ENCODE data around the gene RHBDD3.

Gene RHBDD3

GRCh38 chr22:29301716-29302401 lies 34.1 kb upstream of the RHBDD3 start:
- H3K9me3 Mint-ChIP-seq = no peaks in the 10 kb centered on the region
- TF ChIP-seq CTCF (IDR thresholded peaks at IDR 0.05) = no peak
- peaks cover 42% of the 10 kb centered on the region for H3K36me3 Mint-ChIP-seq (ENCODE audit: low read depth)
- no peaks in the 10 kb centered on the region for H3K27me3 Mint-ChIP-seq (ENCODE audit: low read depth, poor library complexity)
- H3K27ac Mint-ChIP-seq = peak overlapping the region; percentile 85
- H3K4me1 Mint-ChIP-seq = peaks cover 19% of the 10 kb centered on the region
- H3K4me3 Mint-ChIP-seq = no peak overlapping the region
- no peak for DNase-seq

GRCh38 chr22:29300807-29301601 lies 33.2 kb upstream of the RHBDD3 start:
- Mint-ChIP-seq H3K4me1 (peaks cover 18% of the 10 kb centered on the region), H3K9me3 (no peaks in the 10 kb centered on the region), H3K27ac (peak overlapping the region; percentile 85), H3K27me3 (ENCODE audit: low read depth, poor library complexity) (no peaks in the 10 kb centered on the region), H3K4me3 (no peak overlapping the region), H3K36me3 (ENCODE audit: low read depth) (peaks cover 50% of the 10 kb centered on the region)
- no peak for TF ChIP-seq CTCF (IDR thresholded peaks at IDR 0.05)
- no peak for DNase-seq

GRCh38 chr22:29300467-29300806 lies 32.7 kb upstream of the RHBDD3 start:
- H3K4me1 Mint-ChIP-seq = peaks cover 15% of the 10 kb centered on the region
- no peak for TF ChIP-seq CTCF (IDR thresholded peaks at IDR 0.05)
- peaks cover 56% of the 10 kb centered on the region for H3K36me3 Mint-ChIP-seq (ENCODE audit: low read depth)
- H3K9me3 Mint-ChIP-seq = no peaks in the 10 kb centered on the region
- no peaks in the 10 kb centered on the region for H3K27me3 Mint-ChIP-seq (ENCODE audit: low read depth, poor library complexity)
- H3K27ac Mint-ChIP-seq = peak overlapping the region; percentile 31
- H3K4me3 Mint-ChIP-seq = no peak overlapping the region
- no peak for DNase-seq

GRCh38 chr22:29299136-29299900 lies 31.5 kb upstream of the RHBDD3 start:
- peaks cover 65% of the 10 kb centered on the region for H3K36me3 Mint-ChIP-seq (ENCODE audit: low read depth)
- H3K4me3 Mint-ChIP-seq = no peak overlapping the region
- no peak for TF ChIP-seq CTCF (IDR thresholded peaks at IDR 0.05)
- DNase-seq = no peak
- peak overlapping the region; percentile 92 for H3K27ac Mint-ChIP-seq
- peaks cover 11% of the 10 kb centered on the region for H3K4me1 Mint-ChIP-seq
- H3K27me3 Mint-ChIP-seq (ENCODE audit: low read depth, poor library complexity) = no peaks in the 10 kb centered on the region
- H3K9me3 Mint-ChIP-seq = no peaks in the 10 kb centered on the region

- no peaks in the 10 kb centered on the region for H3K27me3 Mint-ChIP-seq (ENCODE audit: low read depth, poor library complexity)
- no peak overlapping the region for H3K4me3 Mint-ChIP-seq
- H3K4me1 Mint-ChIP-seq = peaks cover 10% of the 10 kb centered on the region
- no peak for DNase-seq
- H3K36me3 Mint-ChIP-seq (ENCODE audit: low read depth) = peaks cover 72% of the 10 kb centered on the region
- no peak for TF ChIP-seq CTCF (IDR thresholded peaks at IDR 0.05)
- peak overlapping the region; percentile 92 for H3K27ac Mint-ChIP-seq
- no peaks in the 10 kb centered on the region for H3K9me3 Mint-ChIP-seq
These were observed 30.9 kb upstream of the RHBDD3 start for GRCh38 chr22:29298641-29299040.
